NCI-H2081 (cell line): ENCODE results near the gene INTS15.

Experiments
- DNase-seq, 2 experiments: peaks; one replicate each; lab custom pipeline; 2025; lab: John Stamatoyannopoulos, UW

The INTS15 gene

DNA sequence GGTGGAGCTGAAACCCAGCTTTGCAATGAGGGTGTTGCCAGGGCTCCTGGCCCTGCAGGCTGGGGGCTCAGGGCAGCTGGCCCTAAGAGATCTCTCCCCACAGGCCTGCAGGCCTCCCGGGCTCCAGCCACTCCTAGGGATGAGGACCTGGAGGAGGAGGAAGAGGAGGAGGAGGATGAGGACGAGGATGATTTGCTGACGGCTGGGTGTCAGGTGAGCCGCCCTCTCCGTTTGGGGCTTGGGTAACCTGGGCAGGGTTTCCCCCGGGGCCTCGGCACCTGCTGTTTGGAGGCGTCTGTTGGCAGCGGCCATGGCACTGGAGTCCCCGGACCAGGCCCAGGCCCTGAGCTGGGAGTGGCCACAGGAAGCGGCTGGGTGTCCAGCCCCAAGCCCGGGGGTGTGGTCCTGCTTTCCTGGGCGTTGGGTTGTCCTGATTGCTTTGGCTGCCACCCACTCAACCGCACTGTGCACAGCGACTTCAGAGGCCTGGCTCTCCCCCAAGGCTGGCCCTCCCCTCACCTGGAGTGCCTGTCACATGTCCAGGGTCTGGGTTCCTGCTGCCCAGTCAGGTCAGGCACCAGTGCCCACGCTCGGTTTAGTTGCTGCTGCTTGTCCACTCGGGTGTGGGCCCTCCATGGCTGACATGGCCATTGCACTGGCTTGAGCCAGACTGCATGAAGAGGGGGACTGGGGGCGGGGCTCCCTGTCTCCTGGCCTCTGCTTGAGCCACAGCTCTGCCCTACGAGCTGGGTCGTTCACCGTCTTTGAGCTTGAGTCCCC lies 53.2 kb downstream of the INTS15 start:
- no peak for DNase-seq

DNA sequence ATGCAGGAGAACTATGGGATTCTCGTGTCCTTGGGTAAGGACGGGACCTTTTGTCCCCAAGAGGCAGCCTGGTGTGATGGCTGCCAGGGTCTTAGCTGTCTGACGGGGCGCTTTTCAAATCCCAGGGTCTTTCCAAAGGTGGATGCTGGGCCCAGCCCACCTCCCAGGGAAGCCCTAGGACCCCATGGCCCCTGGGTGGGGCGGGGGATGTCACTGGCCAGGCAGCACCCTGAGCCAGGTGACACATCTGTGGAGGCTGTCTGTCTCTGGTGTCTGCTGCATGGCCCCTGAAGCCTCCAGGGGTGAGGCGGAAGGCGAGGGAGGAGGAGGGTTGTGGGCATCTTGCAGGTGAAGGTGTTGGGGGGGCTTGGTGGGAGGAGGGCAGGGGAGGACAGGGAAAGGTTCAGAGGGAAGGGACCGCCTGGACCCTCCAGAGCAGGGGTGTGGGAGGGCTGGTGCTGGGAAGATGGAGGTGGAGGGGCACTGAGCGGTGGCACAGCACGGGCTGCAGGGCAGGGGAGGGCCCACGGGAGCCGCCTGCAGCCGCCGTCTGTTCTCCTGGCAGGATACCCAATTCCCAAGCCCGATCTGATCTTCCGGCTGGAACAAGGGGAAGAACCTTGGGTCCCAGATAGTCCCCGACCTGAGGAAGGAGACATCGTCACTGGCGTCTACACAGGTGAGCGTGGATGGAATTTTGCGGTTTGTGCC lies 54.2 kb downstream of the INTS15 start:
- DNase-seq, result no peak

DNA sequence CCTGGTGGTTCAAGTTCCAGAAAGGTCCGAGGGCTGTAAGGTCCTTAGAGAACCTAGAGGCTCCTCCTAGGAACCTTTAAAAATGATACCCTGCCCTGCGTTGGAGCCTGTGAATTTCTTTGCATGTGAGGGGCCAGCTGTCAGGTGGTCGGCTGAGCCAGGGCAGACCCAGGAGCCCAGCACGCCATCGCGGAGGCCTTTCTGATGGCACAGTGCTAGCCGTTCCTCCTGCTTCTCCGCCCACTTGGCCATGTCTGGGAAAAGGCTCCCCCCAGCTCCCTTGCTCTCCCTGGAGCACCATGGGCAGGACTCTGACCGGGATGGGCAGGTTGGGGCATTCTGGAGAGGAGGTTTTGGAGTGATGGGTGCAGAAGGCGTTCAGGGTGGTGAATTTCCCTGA lies 54.9 kb downstream of the INTS15 start:
- no peak for DNase-seq

DNA sequence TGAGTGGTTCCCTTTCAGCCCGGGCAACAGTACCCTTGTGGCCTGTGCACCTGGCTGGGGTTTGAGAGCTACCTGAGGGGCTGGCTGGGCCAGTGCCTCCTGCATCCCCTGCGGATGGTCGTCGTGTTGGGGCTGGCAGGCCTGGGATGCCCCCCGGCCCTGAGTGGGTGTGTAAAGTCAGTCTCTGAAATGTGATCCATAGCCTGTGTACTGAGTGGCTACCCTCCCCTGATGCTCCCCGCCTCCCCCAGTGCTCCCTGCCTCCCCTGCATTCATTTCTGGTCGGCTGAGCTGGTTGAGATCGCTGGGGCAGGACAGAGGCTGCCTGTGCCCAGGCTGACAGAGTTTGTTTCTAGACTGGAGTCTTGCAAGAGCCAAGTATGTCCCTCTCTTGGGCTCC lies 56.6 kb downstream of the INTS15 start:
- DNase-seq, result no peak

DNA sequence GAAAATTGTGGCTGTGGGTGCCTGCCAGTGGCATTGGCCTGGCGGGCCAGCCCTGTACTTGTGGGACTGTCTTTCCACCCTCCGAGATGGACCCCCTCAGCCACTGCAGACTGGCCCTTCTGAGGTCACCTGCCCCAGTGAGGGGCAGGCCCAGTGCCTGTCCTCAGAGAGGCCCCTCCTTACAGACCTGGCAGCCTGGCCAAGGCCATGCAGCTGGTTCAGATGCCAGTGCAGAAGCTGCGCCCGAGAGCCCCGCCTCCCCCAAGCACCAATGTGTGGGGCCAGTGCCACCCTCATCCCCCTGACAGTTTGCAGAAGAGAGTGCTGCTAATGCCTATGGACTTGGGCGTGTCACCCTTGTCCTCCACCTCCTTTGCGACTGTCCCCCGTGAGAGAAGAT lies 57.3 kb downstream of the INTS15 start:
- DNase-seq, result no peak

DNA sequence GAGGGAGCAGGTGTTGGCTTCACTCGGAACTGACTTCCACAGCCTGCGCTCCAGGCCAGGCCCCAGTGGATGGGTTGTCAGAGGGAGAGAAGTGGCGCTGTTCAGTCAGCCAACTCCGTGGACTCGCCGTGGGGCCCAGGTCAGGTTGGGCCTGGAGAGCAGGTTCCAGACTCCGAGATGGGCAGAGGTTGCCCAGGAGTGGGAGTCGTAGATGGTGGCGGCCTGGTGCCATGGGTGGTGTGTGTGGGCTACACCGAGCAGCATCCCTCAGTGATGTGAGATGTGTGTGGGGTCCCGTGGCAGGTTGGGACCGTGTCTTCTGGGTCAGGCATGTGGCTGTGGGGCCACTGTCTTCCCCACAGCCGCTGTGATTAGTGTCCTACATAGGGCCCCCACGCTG lies 57.7 kb downstream of the INTS15 start:
- DNase-seq, result no peak

DNA sequence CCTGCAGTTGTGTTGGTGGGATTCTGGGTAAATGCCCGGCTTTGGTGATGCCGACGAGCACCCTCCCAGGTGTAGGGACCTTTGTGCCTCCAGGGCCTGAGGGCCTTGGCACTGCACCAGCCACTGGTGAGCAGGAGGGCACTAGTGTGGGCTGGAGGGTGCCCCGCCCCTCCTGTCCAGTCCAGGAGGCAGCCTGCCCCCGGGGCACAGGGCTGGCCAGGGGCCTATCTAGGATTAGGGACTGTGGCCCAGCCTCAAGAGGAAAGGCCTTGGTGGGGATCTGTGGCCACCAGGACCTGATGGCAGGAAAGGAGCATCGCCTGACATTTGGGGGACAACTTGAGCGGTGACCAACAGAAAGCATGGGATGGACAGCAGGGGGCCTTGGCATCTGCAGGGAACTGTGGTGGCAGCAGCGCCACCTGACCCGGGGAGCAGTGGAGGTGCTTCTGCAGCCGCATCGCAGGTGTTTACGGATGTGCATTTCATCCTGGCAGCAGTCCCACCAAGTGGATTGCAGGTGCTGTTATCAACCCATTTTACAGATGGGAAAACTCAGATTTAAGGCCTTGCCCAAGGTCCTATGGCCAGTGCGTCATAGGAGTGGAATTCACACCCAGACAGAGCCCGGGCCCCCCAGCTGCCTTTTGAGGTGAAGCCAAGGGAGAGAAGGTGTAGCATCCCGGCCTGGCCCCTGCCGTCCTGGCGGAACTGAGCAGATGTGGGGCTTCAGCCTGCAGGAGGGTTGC lies 58.4 kb downstream of the INTS15 start:
- DNase-seq, result no peak

DNA sequence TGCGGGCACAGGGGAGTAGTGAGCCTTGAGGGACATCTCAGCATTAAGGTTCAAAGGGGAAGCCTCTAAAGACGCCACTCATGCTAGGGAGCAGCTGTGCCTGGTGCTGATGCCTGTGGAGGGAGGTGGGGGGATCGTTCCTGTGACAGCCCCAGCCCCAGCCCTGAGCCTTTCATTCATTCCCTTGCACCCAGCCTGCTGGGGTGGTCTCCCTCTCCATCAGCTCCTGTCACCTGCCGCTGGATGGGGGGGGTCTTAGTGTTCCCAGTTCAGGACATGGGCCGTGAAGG lies 58.9 kb downstream of the INTS15 start:
- DNase-seq, result no peak

DNA sequence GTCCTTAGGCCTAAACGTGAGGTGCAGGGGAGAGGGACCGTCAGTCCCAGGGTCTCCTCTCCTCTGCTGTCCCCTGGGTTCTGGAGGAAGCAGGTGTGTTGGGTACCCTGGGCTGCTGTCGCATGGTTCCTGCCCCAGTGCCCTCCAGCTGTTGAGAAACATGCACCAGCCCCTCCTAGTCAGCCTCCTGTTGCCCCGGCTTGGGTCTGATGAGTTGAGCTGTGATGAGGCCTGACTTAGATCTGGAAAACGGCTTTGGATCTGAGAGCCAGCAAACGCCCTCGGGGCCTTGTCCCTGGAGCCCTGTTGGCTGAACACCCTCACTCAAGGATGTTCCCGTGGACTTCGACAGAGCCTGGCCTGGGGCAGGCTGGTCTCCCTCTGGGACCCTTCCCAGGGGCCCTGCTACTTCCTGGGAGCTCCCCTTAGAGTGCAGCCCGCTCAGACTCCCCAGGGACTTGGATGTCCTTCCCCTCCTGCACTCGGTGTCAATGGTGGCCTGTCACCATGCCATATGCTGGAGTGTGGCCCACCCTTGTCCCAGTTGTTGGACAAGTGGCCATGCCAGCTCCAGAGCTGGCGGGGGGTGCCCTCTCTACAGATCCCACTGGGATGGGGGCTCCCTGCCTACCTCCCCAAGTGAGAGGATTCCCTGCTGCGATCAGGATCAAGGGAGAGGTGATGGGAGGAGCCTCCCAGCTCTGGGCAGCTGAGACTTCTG lies 59.6 kb downstream of the INTS15 start:
- DNase-seq, result no peak

DNA sequence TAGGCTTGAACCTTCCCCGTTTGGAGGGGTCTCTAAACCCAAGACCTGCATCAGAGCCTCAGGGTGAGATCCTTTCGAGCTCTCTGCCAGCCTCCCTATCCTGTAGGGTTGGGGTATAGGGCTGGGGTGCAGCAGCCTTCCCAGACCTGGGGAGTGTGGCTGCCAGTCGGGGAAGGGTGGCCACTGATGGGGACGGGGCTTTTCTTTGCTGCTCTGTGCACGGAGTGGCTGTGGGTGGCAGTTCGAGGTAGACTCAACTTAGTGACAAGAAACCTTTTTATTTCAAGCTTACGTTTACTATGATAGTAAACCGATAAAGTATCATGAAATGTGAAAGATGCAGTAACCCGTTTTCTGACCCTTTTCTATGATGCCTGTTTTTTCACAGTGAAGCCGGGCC lies 60.3 kb downstream of the INTS15 start:
- DNase-seq, result no peak

DNA sequence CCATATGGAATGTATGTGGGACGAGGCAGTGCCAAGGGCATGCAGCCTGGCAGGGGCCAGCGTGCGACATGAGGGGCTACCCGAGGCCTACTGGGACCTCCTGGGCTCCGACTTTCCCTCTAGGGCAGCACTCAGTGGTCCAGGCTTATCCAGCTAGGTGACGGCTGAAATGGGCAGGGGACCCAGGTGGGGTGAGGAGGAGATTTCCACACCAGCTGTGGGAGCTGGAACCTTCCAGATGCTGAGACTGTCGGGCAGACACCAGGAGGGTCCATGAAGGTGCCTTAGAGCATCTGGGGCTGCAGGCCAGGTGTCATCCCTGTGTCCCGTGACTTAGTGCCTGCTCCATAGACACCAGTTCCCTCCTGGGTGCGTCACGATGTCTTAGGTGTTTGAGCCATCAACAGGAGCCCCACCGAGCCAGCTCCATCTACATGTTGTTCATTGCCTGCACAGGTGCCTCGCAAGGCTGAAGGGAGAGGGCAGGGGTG lies 60.7 kb downstream of the INTS15 start:
- no peak for DNase-seq

DNA sequence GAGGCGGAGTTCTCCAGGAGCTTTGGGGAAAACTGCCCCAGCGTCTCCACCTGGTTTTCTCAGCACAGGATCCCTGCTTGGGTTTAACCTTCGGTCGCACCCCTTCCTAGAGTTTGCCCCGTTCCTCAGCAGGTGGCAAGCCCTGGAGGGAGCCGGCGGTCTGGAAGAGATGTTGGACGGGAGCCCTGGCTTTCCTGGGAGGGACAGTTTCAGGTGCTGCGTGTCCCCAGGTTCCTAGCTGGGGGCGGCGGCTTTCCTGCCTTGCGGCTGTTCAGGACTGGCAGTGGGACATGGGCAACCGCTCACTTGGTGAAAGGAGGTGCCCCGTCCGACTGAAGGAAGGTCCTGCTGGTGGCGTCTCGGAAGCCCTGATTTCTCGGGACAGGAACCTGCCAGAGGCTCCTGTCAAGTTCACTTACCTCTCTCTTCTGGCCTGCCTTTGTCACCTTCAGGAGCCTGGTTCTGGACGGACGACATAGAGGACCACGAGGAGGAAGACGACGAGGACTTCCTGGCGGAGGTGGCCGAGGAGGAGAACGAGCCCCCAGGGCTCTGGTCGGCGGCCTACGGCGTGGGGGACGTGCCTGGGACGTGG lies 62.1 kb downstream of the INTS15 start:
- DNase-seq, result no peak

DNA sequence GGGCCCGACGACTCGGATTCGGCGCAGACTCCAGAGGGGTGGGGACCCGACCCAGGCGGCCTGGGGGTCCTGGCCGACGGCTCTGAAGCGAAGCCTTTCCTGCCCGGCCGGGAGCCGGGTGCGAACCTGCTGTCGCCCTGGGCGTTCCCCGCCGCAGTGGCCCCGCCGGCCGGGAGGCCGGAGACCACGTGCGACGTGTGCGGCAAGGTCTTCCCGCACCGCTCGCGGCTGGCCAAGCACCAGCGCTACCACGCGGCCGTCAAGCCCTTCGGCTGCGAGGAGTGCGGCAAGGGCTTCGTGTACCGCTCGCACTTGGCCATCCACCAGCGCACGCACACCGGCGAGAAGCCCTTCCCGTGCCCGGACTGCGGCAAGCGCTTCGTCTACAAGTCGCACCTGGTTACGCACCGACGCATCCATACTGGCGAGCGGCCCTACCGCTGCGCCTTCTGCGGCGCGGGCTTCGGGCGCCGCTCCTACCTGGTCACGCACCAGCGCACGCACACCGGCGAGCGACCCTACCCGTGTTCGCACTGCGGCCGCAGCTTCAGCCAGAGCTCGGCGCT lies 62.7 kb downstream of the INTS15 start:
- DNase-seq, result no peak

DNA sequence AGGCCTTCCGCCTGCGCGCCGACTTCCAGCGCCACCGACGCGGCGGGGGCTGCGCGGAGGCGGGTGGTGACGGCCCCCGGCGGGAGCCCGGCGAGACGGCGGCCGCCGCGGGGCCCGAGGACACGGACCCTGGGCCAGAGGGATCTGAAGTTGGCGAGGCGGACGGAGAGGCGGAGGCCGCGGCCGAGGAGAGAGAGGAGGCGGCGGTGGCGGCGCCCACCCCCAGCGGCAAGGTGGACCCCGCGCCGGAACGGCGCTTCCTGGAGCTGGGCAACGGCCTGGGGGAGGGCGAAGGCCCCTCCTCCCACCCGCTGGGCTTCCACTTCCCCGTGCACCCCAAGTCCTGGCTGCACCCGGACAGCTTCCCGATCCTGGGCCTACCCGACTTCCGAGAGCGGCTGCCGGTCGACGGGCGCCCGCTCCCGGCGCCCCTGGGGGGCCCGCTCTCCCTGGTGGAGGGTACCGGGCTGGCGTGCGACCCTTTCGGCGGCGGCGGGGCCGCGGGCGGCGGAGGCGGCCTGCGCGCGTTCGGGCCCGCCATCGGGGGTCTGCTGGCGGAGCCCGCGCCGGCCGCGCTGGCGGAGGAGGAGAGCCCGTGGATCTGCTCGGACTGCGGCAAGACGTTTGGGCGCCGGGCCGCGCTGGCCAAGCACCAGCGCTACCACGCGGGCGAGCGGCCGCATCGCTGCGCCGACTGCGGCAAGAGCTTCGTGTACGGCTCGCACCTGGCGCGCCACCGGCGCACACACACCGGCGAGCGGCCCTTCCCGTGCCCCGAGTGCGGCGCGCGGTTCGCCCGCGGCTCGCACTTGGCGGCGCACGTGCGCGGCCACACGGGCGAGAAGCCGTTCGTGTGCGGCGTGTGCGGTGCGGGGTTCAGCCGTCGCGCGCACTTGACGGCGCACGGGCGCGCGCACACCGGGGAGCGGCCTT lies 63.5 kb downstream of the INTS15 start:
- no peak for DNase-seq

DNA sequence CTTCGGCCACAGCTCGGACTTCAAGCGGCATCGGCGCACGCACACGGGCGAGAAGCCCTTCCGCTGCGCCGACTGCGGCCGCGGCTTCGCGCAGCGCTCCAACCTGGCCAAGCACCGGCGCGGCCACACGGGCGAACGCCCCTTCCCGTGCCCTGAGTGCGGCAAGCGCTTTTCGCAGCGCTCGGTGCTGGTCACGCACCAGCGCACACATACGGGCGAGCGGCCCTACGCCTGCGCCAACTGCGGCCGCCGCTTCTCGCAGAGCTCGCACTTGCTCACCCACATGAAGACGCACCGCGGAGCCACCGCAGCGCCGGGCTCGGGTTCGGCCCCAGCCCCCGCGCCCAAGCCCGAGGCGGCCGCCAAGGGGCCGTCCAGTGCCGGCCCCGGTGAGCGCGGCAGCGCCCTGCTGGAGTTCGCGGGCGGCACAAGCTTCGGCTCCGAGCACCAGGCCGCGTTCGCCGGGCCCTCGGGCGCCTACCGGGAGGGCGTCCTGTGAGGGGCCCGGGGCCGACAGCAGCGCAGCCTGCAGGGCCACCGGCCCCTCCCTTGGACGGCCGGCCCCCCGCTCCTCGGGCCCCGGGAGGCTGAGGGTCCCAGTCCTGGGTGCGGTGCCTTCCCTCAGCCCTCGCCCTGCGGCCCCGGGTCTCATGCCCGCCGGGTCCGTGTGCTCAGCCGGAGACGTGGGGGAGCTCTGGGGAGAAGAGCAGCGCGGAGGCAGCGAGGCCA lies 64.5 kb downstream of the INTS15 start:
- no peak for DNase-seq

DNA sequence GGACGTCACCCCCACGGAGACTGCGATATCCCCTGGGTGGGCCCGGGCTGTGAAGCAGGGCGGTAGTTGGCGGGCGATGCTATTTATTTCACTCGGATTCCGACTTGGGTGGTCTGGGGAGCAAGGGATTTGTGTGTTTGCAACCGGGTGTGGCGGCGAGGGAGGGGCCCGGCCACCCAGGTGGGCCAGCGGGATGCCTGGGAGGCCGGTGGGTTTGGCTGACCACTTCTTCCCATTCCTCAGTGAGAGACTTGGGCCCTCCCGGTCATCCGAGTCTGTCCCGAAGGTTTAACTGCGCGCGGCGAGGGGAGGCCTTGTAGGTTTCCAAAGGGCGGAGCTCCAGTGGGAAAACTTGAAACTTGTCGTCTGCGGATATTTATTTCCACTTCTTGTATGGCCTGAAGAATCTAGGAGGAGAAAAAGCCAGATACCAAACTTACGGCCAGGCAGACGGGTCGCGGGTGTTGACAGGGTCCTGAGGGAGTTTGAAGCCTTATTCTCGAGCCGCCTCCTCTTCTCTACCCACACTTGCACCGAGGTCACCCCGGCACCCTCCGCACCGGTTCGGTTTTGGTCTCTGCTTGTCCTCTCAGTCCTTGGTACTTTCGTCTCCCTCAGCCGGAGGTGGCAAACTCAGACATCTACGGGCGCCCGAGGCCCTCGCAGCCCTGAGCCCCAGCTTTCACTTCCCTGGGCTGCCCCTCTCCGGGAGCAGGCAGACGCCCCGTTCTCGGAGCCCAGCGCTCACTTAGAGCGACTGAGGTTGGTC lies 65.2 kb downstream of the INTS15 start:
- DNase-seq, result no peak

DNA sequence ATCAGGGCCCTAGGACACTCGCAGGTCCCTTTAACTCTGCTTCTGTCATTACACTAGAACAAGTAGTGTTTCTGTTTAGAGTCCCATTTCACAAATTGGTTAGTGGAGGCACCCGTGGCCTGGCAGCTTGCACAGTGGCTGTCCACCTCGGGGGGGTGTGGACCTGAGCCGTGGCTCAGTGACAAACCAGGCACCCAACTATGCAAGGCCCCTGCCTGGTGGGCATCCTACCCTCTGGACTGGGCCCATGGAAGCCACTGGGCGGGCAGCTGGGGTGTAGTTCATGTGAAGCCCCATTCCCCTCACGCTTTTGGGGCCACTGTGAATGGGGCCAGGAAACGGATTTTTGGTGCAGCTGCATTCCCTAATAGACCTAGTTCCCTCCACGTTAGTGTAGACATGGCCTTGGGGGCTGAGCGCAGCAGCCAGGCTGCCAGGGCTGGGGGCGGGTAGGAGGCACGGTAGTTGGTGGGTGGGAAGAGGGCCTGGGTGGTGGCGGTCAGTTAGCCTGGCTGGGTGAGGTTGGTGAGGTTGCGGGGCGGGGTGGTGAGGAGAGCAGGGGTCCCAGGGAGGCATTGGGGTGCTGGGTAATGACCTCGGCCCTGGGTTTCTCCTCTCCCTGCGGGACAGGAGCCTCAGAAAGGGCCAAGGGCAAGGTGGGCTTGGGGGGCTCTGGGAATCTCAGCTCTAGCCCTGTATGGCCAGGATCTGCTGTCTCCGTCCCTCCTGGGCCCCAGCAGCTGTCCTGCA lies 66.0 kb downstream of the INTS15 start:
- DNase-seq, result no peak

DNA sequence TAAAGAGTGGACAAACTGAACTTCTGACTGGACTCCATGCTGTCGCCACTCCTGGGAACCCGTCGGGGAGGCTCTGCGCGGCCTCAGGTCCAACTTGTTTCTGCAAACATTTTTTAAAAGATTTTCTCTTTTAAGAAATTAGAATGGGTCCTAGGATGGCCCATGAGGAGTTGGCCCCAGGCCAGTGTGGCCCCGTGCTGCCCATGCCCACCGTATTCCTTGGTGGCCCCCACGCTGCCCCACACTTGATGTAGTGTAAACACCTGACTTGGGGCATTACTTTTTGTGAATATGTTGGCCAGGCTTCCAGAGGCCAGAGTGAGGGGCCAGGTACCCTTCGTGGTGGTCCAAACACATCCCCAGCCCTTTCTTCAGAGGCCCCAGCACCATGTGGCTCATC lies 66.6 kb downstream of the INTS15 start:
- no peak for DNase-seq
